Osteoblast (primary cell): Measurements from ENCODE around the gene OR6B3. TPM values are rescaled to one million over a fixed set of nuclear protein-coding genes. Genes with fewer than 3 reads are reported as not detected.

ENCODE experiments used
- DNase-seq: peaks from one replicate; pipeline ENCODE4 v3.0.0; 2011; ENCODE audit warnings: low spot score, mixed read lengths; ENCODE audit not compliant: insufficient read length; ENCODE audit errors: missing footprints
- H2AFZ ChIP-seq: 2 replicates; pipeline ENCODE4 v1.6.0; 2011; ENCODE audit warnings: mild to moderate bottlenecking, low read length
- H3K27ac ChIP-seq: 2 replicates; pipeline ENCODE4 v1.5.1; 2011; ENCODE audit warnings: mild to moderate bottlenecking, low read depth, low read length, moderate library complexity
- H3K27me3 ChIP-seq: 2 replicates; pipeline ENCODE4 v1.6.0; 2012; ENCODE audit warnings: mild to moderate bottlenecking, control low read depth, inconsistent platforms, low read length, moderate library complexity; ENCODE audit not compliant: insufficient read depth
- H3K36me3 ChIP-seq: 2 replicates; pipeline ENCODE4 v1.5.1; 2011; ENCODE audit warnings: mild to moderate bottlenecking, low read length, control low read depth, moderate library complexity; ENCODE audit not compliant: insufficient read depth
- H3K4me1 ChIP-seq: 2 replicates; pipeline ENCODE4 v1.5.1; 2011; ENCODE audit warnings: mild to moderate bottlenecking, low read length, control low read depth, moderate library complexity; ENCODE audit not compliant: insufficient read depth
- H3K4me2 ChIP-seq: 2 replicates; pipeline ENCODE4 v1.6.0; 2011; ENCODE audit warnings: mild to moderate bottlenecking, low read length; ENCODE audit not compliant: insufficient read depth
- H3K4me3 ChIP-seq: fragments of 200-600 bp; sonication (generic); 3 replicates; pipeline ENCODE4 v1.5.1; 2012; ENCODE audit warnings: mild to moderate bottlenecking, low read length, inconsistent platforms; ENCODE audit not compliant: insufficient read depth
- H3K79me2 ChIP-seq: 2 replicates; pipeline ENCODE4 v1.6.0; 2012; ENCODE audit warnings: mild to moderate bottlenecking, low read length, control low read depth, inconsistent platforms; ENCODE audit not compliant: insufficient read depth
- H3K9me3 ChIP-seq: 2 replicates; pipeline ENCODE4 v1.5.1; 2011; ENCODE audit warnings: low read depth, low read length, control low read depth
- H4K20me1 ChIP-seq: 2 replicates; pipeline ENCODE4 v1.6.0; 2012; ENCODE audit warnings: mild to moderate bottlenecking, low read length, control low read depth; ENCODE audit not compliant: insufficient read depth
- total RNA-seq: library from RNA; depleted of rRNA; stranded (reverse); fragments of >200 nt; gene quantifications from 2 replicates; pipeline ENCODE4 v1.2.3, GENCODE V29; 2012
- TF ChIP-seq, protein P1 (sequence below): IDR thresholded peaks from 2 replicates; pipeline ENCODE4 v1.5.1; 2011; ENCODE audit warnings: mild to moderate bottlenecking, low read depth, low read length, moderate library complexity; ENCODE audit errors: extremely low read depth

Gene OR6B3
- total RNA-seq, 1 donor = not detected

DNA sequence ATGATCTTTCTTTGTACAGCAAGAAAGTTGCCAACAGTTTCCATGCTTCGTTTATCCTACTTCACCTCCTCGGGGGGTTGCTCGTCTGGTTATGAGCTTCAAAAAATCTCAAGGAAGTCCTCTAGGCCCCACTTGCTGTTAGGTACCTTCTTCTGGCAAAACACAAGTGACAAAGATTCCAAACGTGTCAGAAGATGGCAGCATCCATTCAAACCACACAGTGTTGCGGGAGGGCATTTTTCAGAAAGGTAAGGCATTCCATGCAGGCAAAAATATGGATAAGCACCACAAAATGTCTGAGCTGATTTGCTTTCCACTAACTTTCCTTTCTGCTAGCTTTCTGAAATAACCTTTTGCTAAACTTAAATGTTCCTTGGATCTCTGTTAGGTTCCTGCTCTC is 13.2 kb upstream of the OR6B3 start:
- H3K27ac ChIP-seq = no peak overlapping the region
- no peaks in the 10 kb centered on the region for H3K79me2 ChIP-seq
- no peaks in the 10 kb centered on the region for H3K4me1 ChIP-seq
- H2AFZ ChIP-seq = no peak overlapping the region
- H3K9me3 ChIP-seq = no peaks in the 10 kb centered on the region
- no peak overlapping the region for H3K4me2 ChIP-seq
- no peak overlapping the region for H3K4me3 ChIP-seq
- DNase-seq = no peak
- peaks cover 3% of the 10 kb centered on the region for H3K27me3 ChIP-seq
- H3K36me3 ChIP-seq = no peaks in the 10 kb centered on the region
- no peaks in the 10 kb centered on the region for H4K20me1 ChIP-seq
- TF ChIP-seq, protein P1, sequence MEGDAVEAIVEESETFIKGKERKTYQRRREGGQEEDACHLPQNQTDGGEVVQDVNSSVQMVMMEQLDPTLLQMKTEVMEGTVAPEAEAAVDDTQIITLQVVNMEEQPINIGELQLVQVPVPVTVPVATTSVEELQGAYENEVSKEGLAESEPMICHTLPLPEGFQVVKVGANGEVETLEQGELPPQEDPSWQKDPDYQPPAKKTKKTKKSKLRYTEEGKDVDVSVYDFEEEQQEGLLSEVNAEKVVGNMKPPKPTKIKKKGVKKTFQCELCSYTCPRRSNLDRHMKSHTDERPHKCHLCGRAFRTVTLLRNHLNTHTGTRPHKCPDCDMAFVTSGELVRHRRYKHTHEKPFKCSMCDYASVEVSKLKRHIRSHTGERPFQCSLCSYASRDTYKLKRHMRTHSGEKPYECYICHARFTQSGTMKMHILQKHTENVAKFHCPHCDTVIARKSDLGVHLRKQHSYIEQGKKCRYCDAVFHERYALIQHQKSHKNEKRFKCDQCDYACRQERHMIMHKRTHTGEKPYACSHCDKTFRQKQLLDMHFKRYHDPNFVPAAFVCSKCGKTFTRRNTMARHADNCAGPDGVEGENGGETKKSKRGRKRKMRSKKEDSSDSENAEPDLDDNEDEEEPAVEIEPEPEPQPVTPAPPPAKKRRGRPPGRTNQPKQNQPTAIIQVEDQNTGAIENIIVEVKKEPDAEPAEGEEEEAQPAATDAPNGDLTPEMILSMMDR = no peak

DNA sequence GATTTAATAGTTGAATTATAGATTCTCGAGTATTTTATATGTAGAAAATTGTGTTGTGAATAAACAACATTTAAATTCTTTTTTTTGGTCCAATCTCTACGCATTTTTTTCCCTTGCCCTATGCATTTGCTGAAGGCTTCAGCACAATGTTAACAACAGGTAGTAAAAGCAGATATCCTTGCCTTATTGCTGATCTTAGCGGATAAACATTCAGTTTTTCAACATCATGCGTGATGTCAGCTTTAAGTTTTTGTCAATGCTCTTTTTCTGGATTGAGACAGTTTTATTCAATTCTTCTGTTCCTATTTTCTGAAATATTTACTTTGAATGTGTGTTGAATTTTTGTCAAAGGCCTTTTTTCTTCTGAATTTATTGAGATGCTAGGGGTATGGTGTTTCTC is 11.6 kb upstream of the OR6B3 start:
- Histone ChIP-seq H3K4me2 (no peak overlapping the region), H2AFZ (no peak overlapping the region), H3K79me2 (no peaks in the 10 kb centered on the region), H3K27me3 (peaks cover 3% of the 10 kb centered on the region), H3K36me3 (no peaks in the 10 kb centered on the region), H3K9me3 (no peaks in the 10 kb centered on the region), H4K20me1 (no peaks in the 10 kb centered on the region), H3K4me3 (no peak overlapping the region), H3K4me1 (no peaks in the 10 kb centered on the region), H3K27ac (no peak overlapping the region)
- TF ChIP-seq, protein P1 = no peak
- DNase-seq = no peak

GRCh38 chr2:240060977-240061591 is 7.8 kb upstream of the OR6B3 start:
- Histone ChIP-seq H3K27ac (no peak overlapping the region), H3K4me2 (no peak overlapping the region), H3K79me2 (no peaks in the 10 kb centered on the region), H3K4me3 (no peak overlapping the region), H3K9me3 (no peaks in the 10 kb centered on the region), H4K20me1 (no peaks in the 10 kb centered on the region), H3K4me1 (no peaks in the 10 kb centered on the region), H3K27me3 (peaks cover 3% of the 10 kb centered on the region), H3K36me3 (no peaks in the 10 kb centered on the region), H2AFZ (no peak overlapping the region)
- DNase-seq = no peak
- TF ChIP-seq, protein P1 = peak; percentile 64

GRCh38 chr2:240056678-240057077 is 3.4 kb upstream of the OR6B3 start:
- no peaks in the 10 kb centered on the region for H3K9me3 ChIP-seq
- DNase-seq = peak; percentile 31
- no peak overlapping the region for H3K4me3 ChIP-seq
- no peak overlapping the region for H2AFZ ChIP-seq
- peaks cover 16% of the 10 kb centered on the region for H3K27me3 ChIP-seq
- H3K79me2 ChIP-seq = no peaks in the 10 kb centered on the region
- H3K36me3 ChIP-seq = no peaks in the 10 kb centered on the region
- TF ChIP-seq, protein P1 = no peak
- no peak overlapping the region for H3K27ac ChIP-seq
- H4K20me1 ChIP-seq = no peaks in the 10 kb centered on the region
- H3K4me2 ChIP-seq = no peak overlapping the region
- no peaks in the 10 kb centered on the region for H3K4me1 ChIP-seq
